Sciatic nerve (tissue), 2 donors: ENCODE results near the gene FGF22. TPM values are rescaled to one million over a fixed set of nuclear protein-coding genes. Genes with fewer than 3 reads are reported as not detected.

ENCODE experiments used
- ATAC-seq: fragments of 200-7000 bp; cut with Tn5 transposase; one replicate; pipeline ENCODE4 v1.9.1; 2020; ENCODE audit warnings: mild to moderate bottlenecking, moderate library complexity
- DNase-seq: peaks from one replicate; pipeline ENCODE4 v3.0.0-alpha.2; 2020; ENCODE audit warnings: low spot score
- intact Hi-C: fragments of 100-400 bp; cut with DNase I; formaldehyde crosslinking; loops from one replicate; pipeline ENCODE4 v1.14.2; 2022
- total RNA-seq: library from RNA; stranded (reverse); fragmentation: NEBNext Ultra II Directional; extraction: Animal tissue kit (Norgen Biotek cat#: 25700); gene quantifications from one replicate; pipeline ENCODE4 v1.2.1, GENCODE V29; 2021
- donor health status: DM: no; HTN: no; CAD: no.
- donor health status: DM: no; HTN: no; CAD: no.

The FGF22 gene
- total RNA-seq, 1 donor from 2014 or later = 3.2 TPM

DNA sequence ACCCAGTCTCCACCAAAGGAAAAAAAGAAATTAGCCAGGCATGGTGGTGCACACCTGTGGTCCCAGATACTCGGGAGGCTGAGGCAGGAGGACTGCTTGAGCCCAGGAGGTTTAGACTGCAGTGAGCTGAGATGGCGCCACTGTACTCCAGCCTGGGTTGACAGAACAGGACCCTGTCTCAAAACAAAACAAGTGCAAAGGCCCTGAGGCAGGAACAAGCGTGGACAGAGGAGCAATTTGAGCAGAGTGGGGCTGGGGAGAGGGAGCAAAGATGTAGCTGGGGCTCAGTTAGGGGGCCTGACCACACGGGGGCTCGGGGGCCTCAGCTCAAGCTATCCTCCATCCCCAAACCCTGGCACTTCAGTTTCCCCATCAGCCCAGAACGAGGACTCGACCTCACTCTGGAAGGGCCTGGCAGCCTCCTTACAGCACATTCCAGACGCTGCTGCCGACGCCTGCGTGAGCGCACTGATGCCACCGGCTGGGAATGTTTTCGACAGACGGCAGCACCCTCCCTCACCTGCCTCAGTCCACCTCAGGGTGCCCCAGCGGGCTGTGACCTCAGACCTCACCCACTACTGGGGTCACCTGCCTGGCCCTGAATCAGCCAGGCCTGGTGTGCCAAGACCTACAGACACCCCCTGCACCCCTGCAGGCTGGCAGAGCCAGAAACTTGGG is 4.6 kb upstream of the FGF22 start:
- DNase-seq (no peak), ATAC-seq (no peak)
- intact Hi-C loops = no loop called here

DNA sequence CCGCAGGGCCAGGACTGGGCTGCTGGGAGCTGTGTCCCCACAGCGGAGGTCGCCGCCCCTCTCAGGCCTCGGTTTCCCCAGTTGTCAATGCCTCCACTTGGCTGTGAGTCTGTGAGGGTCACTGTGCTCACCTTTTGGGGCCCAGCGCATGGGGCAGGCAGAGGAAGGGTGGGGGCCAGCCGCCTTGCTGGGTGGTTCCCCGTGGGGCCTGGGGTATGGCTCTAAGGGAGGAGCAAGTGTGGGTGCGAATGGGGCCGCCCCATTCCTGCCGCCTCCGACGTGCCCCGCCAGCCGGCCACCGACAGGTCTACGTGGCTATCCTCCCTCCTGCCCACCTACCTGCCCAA is 800 bp upstream of the FGF22 start:
- intact Hi-C loops = no loop called here
- DNase-seq (no peak), ATAC-seq (peak; percentile 3)

DNA sequence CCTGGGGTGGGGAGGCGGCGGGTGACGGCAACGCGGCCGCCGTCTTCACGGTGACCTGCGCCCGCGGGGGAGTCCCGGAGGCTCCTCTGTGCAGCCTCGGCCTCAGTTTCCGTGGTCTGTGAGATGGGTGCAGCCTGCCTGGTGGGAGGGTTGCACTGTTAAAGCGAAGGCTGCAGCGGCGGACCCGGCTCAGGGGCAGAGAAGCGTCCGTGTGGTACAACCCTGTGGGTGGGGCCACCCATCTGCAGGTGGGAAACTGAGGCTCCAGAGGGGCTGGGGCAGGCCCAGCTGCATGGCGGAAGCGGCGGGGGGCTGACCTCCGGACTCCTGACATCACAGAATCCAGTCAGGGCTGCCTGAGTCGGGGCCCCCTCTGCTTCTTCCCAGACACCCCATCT is 481 bp downstream of the FGF22 start:
- ATAC-seq (no peak), DNase-seq (no peak)
- intact Hi-C loops = no loop called here

DNA sequence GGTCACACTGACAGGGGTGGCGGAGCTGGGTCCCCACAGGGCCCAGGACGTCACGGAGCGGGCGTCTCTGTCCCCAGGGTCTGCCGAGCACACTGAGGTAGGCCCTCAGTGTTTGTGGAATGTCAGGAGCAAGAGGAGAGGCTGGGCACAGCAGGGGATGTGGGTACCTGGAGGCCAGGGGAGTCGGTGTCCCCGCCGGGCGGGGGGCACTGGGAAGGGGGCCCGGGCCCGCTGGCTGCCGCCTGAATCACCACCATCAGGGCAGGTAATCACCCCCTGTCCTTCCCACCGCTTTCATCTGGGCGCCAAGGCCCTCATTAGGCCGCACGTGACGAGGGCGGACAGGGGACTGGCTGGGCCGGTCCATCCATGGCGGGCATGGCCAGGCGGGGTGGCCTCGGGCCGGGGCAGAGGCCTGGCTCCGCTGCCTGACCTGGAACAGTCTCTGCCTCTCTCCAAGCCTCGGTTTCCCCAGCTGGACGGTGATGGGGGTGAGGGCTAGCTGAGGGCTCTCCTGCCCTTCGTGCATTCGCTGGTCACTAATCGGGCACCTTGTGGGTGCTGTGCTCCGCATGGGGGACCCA is 1.0 kb downstream of the FGF22 start:
- intact Hi-C loops = no loop called here
- no peak for DNase-seq
- ATAC-seq = no peak

DNA sequence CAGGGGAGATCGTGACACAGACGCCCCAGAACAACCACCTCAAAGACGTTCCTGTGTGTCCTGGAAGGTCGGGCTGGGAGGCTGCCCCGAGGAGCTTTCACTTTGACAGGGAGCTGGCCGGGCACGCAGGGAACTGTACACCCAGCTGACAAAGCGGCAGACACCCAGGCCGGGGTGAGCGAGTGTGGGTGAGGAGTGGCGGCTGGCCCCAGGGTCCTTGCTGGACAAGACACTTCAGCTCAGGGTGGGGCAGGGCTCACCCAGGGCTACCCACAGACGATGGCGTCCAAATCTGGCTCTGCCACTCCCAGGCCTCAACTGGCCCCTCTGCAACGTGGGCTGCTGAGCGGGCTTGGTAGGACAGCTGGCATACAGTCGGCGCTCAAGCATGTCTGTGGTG is 2.0 kb downstream of the FGF22 start:
- DNase-seq (no peak), ATAC-seq (no peak)
- intact Hi-C loops = no loop called here

DNA sequence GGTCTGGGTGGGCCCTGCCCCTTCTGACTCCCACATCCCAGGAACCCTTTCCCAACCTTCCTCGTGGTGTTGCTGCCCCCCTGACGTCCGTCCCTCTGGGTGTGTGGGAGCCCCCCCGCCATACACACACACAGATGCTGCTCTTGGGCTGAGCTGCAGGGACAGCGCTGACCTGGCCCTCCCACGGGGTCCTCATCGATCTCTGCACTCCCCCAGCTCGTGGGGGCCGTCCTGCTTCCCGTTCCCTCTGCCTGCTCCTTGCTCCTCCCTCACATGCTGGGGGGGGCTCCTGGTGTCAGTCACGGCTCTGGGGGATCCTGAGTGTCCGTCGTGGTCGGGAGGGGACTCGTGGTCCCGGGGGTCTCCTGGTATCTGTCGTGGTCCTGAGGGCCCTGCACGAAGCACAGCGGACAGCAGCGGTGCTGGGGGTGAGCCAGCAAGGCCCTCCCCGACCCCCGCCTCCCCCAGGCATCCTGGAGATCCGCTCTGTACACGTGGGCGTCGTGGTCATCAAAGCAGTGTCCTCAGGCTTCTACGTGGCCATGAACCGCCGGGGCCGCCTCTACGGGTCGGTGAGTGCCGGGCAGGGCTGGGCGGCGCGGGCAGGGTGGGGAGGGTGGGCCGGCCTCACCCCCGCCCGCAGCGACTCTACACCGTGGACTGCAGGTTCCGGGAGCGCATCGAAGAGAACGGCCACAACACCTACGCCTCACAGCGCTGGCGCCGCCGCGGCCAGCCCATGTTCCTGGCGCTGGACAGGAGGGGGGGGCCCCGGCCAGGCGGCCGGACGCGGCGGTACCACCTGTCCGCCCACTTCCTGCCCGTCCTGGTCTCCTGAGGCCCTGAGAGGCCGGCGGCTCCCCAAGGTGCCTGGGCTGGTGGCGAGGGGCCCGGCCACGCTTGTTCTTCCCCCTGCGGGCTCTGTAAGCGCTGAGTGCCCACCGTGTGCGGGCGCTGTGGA is 3.4 kb downstream of the FGF22 start:
- intact Hi-C loops = no loop called here
- DNase-seq (no peak), ATAC-seq (no peak)

DNA sequence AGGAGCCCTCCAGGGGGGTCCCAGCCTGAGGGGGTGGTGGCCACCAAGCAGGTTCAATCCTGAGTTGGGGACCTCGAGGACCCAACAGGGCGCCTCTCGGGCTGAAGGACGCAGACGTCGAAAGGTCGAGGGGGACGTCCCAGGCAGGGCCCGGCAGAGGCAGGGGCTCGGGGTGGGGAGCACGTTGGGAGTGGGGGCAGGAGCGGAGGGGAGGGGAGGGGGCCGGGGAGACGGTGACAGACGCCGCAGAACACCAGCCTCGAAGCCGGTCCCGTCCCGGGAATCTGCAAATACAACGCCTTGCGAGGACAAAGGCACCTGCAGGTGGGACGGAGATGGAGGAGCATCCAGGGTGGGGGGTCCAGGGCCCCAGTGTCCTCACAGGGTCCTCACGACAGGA is 4.1 kb downstream of the FGF22 start:
- intact Hi-C loops = no loop called here
- DNase-seq (no peak), ATAC-seq (no peak)

DNA sequence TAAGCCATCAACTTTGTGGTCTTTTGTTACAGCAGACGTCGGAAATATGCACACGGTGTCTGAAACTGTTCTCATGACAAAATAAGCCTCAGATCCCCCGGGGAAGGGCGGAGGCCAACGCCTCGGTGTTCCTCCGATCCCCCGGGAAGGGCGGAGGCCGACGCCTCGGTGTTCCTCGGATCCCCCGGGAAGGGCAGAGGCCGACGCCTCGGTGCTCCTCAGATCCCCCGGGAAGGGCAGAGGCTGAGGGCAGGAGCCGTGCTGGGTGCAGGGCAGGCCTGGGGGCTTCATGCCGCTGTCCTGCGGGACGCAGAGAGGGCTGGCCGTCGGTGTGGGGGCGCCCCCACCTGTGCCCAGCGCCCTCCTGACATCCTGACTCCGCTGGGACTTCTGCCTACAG is 4.7 kb downstream of the FGF22 start:
- ATAC-seq = no peak
- intact Hi-C loops = no loop called here

DNA sequence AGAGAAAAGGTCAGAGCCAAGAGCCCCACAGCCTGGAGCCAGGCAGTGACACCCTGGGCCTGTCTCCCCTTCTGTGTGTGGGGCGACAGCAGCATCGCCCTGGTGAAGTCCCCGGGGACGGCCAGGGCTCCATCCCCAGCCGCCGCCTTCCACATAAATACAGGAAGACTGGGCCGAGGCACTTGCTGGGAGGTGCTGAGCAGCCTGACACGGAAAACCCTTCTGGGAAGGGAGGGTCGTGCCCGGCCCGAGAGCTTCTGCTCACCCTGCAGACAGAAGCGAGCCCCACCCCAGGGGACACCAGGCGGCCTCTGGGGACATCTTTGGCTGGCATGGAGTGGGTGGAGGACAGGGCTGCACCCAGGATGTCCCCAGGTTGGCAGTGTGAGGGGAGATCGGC is 5.1 kb downstream of the FGF22 start:
- intact Hi-C loops = no loop called here
- ATAC-seq (no peak), DNase-seq (no peak)

More for the DNA sequence above, 4.7 kb downstream of the FGF22 start:
- no peak for DNase-seq

DNA sequence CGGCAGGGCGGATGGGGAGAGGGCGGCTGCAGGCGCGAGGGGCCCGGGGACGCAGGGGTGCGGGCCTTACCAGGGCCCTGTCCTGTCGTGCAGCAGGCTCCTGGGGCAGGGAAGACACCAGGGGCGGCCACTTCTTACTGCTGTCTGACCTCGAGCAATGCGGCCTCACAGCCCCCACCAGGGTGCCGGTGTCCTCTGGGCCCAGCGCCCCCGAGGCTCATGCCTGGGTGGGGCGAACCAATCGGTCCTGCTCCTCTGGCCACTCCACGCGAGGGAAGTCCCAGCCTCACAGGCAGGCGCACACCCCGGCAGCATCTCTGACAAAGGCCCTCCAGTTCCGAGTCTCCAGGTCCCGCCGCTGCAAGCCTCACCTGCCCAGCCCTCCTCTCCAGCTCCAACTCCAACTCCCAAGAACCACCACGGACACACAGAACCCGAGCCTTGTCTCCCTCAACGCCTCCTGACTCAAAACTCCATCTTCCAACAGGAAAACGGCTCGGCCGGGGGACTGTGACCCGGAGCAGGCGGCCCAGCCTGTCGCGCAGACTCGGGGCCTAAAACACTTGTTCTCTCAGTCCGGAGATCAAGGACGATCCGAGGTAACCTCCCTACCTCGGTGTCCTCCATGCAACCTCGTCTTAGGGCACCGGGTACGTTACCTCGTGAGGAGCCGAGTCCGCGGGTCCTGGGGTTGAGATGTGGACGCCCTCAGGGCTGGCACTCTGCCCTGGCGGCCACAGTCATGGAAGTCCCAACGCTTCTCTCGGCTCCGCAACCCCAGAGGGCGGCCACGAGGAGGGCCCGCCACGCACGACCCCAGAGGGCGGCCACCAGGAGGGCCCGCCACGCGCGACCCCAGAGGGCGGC is 6.5 kb downstream of the FGF22 start:
- DNase-seq (no peak), ATAC-seq (no peak)
- intact Hi-C loops = no loop called here

DNA sequence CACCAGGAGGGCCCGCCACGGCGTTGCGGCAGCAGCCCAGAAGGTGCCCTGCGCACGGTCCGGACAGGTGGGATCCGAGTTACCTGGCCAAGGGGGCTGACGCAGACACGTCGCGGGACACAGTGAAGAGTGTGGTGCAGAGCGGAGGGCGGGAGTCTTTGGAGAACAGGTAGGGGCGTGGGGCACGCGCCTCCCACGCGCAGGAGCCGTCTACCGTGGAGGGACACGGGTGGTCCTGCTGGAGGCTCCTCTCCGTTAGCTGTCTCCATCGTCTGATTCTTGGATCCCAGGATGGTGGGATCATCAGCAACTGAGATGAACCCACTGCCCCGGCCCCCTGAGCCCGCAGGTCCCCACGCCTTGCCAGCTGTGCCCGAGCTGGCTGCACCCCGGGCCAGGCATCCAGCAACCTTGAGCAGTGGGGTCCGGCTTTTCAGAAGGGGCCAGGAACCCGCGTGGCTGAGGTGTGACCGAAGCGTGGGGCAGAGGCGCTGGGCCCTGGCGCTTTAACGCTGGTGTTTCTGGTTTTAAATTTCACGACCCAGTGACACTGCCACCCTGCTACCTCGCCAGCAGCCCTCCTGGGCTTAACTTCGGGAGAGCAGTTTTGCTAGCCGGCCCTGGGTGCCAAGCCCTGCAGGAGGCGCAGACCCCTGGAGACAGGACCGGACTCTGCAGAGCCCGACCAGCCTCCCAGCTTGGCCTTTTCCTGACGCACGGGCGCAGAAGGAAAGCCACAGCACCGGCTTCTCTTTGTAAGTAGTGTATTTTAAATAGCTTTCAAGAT is 7.3 kb downstream of the FGF22 start:
- no peak for DNase-seq
- no peak for ATAC-seq
- intact Hi-C loops = no loop called here

DNA sequence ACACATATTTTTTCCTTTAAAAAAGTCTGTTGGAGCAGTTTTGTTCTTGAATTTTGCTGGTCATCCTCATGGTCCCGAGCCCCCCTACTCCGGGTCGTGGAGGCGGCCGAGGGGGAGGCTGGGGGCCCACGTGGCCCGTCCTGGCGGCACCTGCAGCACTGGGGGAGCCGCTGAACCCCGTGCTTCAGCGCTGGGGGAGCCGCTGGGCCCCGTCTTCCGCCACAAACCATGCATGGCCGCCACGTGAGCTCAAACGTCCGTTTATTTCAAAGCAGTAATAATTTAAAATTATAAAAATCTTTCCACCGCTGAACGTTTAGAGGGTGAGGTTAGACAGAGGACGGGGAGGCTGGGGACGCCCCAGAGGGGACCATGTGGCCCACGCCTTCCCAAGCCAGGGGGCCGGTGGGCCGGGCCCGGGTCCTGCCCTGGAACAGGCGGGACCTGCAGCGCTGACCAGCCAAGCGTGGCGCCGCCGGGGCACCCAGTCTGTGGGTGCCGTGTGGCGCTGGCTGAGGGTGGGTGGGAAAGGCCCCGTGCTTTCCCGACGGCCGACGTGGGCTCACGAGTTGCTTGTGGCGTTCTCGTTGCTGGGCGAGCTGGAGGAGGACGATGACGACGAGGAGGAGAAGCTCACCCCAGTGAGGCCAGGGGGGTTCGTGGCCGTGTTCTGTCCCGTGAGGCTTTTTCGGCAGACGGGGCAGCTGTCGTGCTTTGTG is 8.0 kb downstream of the FGF22 start:
- intact Hi-C loops = no loop called here
- DNase-seq (no peak), ATAC-seq (no peak)

DNA sequence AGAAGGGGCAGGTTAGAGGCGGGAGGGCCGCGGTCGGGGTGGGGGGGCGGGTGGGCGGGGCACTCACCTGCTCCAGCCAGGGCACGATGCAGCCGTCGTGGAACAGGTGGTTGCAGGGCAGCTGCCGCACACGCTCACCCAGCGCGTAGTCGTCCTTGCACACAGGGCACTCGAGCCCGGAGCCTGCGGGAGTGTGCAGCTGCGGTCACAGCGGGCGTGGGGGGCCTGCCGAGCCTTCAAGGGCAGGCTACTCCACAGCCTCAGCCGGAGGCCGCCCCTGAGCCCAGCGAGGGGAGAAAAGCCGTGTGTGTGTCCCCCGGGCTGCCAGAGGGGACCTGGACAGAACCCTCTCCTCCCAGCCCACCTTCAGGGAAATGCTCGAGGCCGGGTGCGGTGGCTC is 8.6 kb downstream of the FGF22 start:
- no peak for DNase-seq
- no peak for ATAC-seq
- intact Hi-C loops = no loop called here

DNA sequence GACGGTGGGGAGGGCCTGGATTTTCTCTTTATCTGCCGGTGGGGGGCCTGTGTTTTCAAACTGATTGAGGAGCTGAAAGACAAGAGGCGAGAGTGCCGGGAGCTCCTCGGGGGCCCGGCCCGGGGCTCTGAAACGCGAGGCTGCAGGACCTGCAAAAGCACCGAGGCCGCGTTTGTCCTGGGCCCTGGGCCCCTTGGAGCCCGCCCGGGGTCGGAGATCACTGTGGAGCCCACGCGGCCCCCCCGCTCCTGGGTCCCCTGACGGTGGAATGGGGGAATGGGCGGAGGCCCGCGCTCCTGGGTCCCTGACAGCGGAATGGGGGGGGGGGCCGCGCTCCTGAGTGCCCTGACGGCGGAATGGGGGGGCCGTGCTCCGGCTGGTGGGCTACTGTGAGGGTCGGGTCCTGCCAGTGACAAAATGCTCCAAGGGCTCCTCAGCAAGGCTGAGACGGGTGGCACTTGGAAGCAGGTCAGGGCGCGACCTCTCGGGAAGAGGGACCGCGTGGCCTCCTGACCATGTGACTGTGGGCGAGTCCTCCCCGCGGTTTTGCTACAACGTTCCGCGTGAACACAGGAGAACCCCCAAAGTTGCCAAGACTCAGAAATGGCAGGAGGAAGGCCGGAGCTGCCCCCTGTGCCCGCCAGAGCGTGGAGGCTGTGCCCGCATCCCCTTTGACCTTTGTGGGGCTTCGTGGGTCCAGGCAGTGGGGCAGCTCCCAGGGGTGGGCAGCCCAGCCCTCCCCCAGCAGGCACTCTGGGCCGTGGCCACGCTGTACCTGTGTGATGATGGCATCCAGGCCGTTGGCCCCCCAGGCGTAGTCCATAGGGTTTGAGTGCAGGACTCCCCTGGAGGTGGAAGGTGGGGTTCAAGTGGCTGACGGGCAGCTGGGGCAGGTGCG is 9.5 kb downstream of the FGF22 start:
- intact Hi-C loops = no loop called here
- ATAC-seq (no peak), DNase-seq (no peak)

DNA sequence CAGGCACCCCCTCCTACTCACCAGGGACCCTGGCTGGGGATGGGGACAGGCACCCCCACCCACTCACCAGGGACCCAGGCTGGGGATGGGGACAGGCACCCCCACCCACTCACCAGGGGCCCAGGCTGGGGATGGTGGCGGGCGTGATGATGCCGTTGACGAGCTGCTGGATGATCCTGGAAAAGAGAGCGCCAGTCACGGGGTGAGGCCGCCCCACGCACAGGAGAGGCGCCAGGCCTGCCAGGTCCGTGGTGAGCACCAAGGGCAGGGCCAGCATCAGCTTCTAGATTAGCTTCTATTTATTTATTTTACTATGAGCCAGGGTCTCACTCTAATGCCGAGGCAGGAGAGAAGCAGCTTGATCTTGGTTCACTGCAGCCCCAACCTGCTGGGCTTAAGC is 10.4 kb downstream of the FGF22 start:
- intact Hi-C loops = no loop called here

DNA sequence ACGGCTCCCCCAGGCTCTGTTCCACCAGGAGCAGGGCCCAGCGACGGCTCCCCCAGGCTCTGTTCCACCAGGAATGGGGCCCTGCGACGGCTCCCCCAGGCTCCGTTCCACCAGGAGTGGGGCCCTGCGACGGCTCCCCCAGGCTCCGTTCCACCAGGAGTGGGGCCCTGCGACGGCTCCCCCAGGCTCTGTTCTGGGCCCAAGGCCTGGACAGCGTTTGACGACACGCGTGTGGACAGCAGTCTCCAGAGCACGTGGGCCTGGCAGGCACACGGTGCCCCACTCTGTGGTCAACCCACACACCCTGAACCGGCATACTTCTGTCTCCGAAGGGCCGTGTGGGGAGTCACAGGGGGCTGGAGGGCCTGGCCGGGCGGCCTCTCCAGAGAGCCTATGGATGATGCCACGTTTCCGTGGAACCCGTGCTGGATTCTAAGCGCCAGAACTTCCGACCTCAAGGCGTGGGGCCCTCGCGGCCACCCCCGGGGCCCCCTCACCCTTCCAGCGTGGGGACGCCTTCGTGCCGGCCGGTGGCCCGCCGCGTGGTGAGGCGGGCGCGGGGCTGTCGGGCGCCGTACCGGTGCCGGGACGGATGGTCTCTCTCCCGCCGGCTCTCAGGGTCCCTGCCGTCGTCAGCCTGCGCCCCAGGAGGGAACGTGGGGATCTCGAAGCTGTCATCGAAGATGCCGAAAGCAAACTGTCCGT is 11.6 kb downstream of the FGF22 start:
- intact Hi-C loops = no loop called here
- ATAC-seq (no peak), DNase-seq (no peak)

More for the DNA sequence above, 10.4 kb downstream of the FGF22 start:
- DNase-seq (no peak), ATAC-seq (no peak)
